NB4 (cell line): ENCODE measurements around the gene FAM83F.
"Not testable (repeated sequence)": the region's sequence is repeated elsewhere in the genome, so short reads cannot be mapped to it uniquely, and the experiment has no call there.

Source experiments
- DNase-seq: peaks from one replicate; pipeline ENCODE4 v3.0.0; 2010; ENCODE audit warnings: low read depth
- H3K4me3 ChIP-seq: one replicate; pipeline ENCODE4 v1.5.1; 2011; ENCODE audit warnings: mild to moderate bottlenecking, low read depth, low read length, moderate library complexity
- MYC ChIP-seq: IDR thresholded peaks from 2 replicates; pipeline ENCODE4 v1.6.1; 2011; ENCODE audit warnings: low read depth, low read length
- POLR2A ChIP-seq: IDR thresholded peaks from 2 replicates; pipeline ENCODE4 v1.6.1; 2011; ENCODE audit warnings: mild to moderate bottlenecking; ENCODE audit not compliant: insufficient read length; ENCODE audit errors: extremely low read depth
- TF ChIP-seq, protein P1 (sequence below): IDR thresholded peaks from 2 replicates; pipeline ENCODE4 v1.6.1; 2011; ENCODE audit warnings: low read depth, low read length
- TF ChIP-seq, protein P2 (sequence below): IDR thresholded peaks from one replicate; pipeline ENCODE4 v1.5.1; 2012; ENCODE audit warnings: low read depth, low read length

FAM83F gene

DNA sequence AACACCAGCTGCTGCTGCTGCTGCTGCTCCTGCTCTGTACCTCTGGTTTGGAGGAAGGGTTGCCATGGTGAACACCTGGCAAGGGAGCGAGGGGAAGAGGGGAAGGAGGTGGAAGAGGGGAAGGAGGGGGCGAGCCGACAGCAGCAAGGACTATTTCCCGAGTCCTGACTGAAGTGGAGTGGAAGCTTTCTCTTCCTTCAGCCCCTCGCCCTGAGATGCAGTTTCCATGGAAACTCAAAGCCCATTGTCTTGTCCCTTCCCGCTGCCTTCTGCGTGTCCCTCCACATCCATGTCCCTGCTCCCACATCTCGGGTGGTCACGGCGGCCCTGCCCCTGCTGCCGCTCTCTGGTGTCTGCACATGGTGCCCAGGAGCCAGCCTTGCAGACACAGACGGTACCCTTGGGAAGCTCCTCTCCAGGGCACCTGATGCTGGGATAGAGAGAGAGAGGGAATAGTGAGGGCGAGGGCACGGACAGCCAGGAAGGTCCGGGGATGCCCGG, 28.6 kb downstream of the FAM83F start:
- TF ChIP-seq MYC (no peak), POLR2A (no peak)
- TF ChIP-seq, protein P1, sequence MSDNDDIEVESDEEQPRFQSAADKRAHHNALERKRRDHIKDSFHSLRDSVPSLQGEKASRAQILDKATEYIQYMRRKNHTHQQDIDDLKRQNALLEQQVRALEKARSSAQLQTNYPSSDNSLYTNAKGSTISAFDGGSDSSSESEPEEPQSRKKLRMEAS: no peak
- TF ChIP-seq, protein P2, sequence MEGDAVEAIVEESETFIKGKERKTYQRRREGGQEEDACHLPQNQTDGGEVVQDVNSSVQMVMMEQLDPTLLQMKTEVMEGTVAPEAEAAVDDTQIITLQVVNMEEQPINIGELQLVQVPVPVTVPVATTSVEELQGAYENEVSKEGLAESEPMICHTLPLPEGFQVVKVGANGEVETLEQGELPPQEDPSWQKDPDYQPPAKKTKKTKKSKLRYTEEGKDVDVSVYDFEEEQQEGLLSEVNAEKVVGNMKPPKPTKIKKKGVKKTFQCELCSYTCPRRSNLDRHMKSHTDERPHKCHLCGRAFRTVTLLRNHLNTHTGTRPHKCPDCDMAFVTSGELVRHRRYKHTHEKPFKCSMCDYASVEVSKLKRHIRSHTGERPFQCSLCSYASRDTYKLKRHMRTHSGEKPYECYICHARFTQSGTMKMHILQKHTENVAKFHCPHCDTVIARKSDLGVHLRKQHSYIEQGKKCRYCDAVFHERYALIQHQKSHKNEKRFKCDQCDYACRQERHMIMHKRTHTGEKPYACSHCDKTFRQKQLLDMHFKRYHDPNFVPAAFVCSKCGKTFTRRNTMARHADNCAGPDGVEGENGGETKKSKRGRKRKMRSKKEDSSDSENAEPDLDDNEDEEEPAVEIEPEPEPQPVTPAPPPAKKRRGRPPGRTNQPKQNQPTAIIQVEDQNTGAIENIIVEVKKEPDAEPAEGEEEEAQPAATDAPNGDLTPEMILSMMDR: no peak
- no peak for DNase-seq
- H3K4me3 ChIP-seq: no peak overlapping the region

DNA sequence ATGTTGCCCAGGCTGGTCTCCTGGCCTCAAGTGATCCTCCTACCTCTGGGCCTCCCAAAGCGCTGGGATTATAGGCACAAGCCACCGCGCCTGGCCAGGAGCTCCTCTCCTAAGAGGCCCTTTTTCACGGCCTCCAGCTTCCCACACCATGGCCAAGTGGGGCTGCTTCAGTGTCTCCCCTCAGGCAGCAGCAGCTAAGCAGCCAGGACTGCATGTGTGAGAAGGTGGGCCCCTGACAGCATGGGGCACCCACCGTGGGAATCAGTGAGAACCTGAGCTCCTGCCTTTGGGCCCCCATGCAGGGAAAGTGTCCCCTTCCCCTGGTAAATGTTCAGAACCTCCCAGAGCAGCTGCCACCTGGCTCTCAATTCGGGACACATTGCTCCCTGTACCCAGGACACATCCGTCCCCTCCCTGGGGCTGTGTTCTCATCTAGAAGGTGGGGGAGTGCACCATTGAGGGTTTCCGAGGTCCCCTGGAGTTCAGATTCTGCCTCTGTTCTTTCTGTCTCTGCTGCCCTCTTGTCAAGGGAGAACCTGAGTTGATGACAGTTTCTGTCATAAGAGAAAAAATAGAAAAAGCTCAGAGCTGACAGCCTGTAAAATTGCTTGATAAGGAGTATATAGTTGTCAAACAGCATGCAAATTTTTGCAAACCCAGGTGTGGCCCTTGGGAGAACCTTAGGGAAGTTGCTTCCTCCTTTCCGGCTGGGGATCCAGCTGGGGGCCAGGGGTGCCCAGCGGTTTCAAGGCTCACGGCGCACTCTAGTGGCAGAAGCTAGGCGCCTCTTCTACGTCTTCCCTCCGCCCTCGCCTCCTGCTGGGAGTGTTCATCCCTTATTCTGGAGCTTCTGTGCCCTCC, 29.7 kb downstream of the FAM83F start:
- H3K4me3 ChIP-seq: no peak overlapping the region
- DNase-seq: peak; percentile 73
- TF ChIP-seq, protein P2: peak; percentile 85
- no peak for TF ChIP-seq POLR2A

DNA sequence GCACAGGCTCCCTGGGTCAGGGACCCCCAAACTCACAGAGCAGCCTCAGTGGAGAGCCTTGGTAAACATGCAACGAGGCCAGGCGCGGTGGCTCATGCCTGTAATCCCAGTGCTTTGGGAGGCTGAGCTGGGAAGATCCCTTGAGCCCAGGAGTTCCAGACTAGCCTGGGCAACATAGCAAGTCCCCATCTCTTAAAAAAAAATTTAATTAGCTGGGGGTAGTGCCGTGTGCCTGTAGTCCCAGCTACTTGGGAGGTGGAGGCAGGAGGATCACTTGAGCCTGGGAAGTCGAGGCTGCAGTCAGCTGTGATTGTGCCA, 30.3 kb downstream of the FAM83F start:
- H3K4me3 ChIP-seq, DNase-seq: not testable (repeated sequence)

DNA sequence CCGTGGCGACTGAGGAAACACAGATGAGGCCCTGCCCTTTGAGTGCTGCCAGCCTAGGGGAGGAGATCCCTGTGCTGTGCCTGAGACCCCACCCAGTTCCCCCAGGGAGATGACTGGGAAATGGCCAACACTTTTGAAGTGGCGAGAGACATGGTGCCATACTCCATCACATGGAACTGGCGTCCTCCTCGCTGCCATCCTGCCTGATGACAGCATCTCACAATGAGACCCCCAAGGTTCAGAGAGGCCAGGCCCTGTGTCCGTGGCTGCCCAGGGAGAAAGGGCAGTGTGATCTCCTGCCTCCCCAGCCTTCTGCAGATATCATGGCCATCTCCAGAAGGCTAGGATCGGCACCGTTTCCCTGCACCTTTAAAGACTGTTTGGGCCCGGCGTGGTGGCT, 31.1 kb downstream of the FAM83F start:
- TF ChIP-seq MYC (no peak), POLR2A (no peak)
- TF ChIP-seq, protein P1: no peak
- TF ChIP-seq, protein P2: no peak
- no peak overlapping the region for H3K4me3 ChIP-seq
- DNase-seq: no peak

DNA sequence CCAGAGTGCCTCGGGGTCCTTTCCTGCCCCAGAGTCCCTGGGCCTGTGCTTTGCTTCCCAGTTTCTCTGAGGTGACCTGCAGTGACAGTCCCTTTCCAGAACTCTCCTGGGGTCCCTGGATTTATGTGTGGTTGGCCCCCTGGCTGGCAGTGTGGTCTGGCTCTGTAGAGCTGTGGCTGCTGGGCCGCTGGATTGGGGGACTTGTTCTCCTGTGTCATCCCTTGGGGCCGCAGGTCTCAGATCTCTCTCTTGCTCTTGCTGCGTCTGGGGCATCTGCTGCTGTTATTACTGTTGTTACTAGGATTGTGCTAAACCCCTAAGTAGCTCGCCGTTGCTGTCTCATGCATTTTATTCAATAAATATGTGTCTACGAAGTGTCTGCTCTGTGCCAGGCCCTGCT, 31.9 kb downstream of the FAM83F start:
- no peak for DNase-seq
- H3K4me3 ChIP-seq: no peak overlapping the region
- TF ChIP-seq MYC: no peak
- TF ChIP-seq, protein P2: no peak
- TF ChIP-seq, protein P1: no peak
- no peak for TF ChIP-seq POLR2A

DNA sequence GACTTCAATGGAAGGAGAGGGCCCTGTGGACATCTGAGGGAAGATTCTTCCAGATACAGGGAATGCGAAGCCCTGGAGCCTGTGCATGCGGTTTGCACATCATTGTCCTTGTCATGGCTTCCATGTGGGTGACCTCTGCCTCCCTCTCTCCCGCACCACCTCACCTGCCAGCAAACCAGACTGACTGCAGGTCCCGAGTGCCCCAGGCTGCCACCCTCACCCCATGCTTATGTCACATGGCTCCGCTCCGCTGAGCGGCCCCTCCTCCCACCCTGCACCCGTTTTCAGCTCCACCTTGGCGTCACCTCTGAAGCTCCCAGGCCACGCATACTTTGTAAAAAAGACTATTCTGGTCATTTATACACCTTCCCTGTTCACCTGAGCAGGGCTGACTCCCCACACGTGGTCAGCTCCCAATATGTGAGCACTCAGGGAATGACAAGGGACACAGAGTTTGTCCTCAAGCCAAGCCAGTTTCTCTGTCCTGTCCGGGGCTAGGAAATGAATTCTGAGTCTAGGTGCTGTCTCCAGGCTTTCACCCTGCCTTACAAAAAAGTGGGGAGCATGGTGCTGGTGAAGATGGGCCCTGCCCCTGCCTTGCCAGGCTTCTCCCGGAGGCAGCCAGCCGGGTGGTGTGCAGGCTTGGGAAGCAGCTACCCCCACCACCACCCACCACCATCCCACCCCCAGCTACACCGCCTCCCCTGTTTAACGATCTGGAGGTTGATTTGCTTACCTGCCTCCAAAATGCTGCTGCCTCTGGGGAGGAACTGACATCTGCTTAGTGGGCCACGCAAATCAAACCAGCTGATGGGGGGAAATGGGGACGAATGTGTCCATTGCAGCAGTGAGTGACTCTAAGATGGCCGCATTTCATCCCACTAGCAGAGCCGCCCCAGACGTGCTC, 32.7 kb downstream of the FAM83F start:
- no peak for TF ChIP-seq MYC
- TF ChIP-seq, protein P2: no peak
- no peak for TF ChIP-seq POLR2A
- TF ChIP-seq, protein P1: no peak
- H3K4me3 ChIP-seq: no peak overlapping the region
- DNase-seq: no peak
